ENCODE measurements around the gene DEGS1.
"Not testable (repeated sequence)": the region's sequence is repeated elsewhere in the genome, so short reads cannot be mapped to it uniquely, and the experiment has no call there.

Gene DEGS1

GRCh38 chr1:224181453-224181810 lies 1.6 kb upstream of the DEGS1 start:
- DNase-seq: no peak

- peak; percentile 22 for DNase-seq
Measured at GRCh38 chr1:224182057-224182865, 779 bp upstream of the DEGS1 start.

- peak; percentile 39 for DNase-seq
Measured at GRCh38 chr1:224183591-224184312, 712 bp downstream of the DEGS1 start.

- DNase-seq: no peak
Measured at GRCh38 chr1:224185208-224185607, 2.2 kb downstream of the DEGS1 start.

- no peak for DNase-seq
Measured at GRCh38 chr1:224188286-224188685, 5.2 kb downstream of the DEGS1 start.

GRCh38 chr1:224189561-224189960 lies 6.5 kb downstream of the DEGS1 start:
- DNase-seq: no peak

GRCh38 chr1:224192082-224192788 lies 9.2 kb downstream of the DEGS1 start:
- no peak for DNase-seq

GRCh38 chr1:224193319-224193966 lies 10.4 kb downstream of the DEGS1 start:
- no peak for DNase-seq

GRCh38 chr1:224196813-224197600 lies 14.0 kb downstream of the DEGS1 start:
- no peak for DNase-seq

GRCh38 chr1:224198572-224198971 lies 15.5 kb downstream of the DEGS1 start:
- no peak for DNase-seq

- DNase-seq: no peak
Measured at GRCh38 chr1:224199679-224200078, 16.6 kb downstream of the DEGS1 start.

GRCh38 chr1:224201383-224201782 lies 18.3 kb downstream of the DEGS1 start:
- no peak for DNase-seq

- no peak for DNase-seq
Measured at GRCh38 chr1:224201853-224202252, 18.8 kb downstream of the DEGS1 start.

- DNase-seq: no peak
Measured at GRCh38 chr1:224203243-224204016, 20.4 kb downstream of the DEGS1 start.

- no peak for DNase-seq
Measured at GRCh38 chr1:224205438-224205840, 22.4 kb downstream of the DEGS1 start.

- not testable (repeated sequence) for DNase-seq
Measured at GRCh38 chr1:224205931-224206538, 23.0 kb downstream of the DEGS1 start.

GRCh38 chr1:224211206-224211962 lies 28.3 kb downstream of the DEGS1 start:
- DNase-seq: no peak

- DNase-seq: no peak
Measured at GRCh38 chr1:224212618-224213061, 29.6 kb downstream of the DEGS1 start.

- no peak for DNase-seq
Measured at GRCh38 chr1:224213438-224214119, 30.5 kb downstream of the DEGS1 start.

All from effector CD8-positive, alpha-beta T cell (primary cell).